Measurements from ENCODE around the gene POMC.

DNA sequence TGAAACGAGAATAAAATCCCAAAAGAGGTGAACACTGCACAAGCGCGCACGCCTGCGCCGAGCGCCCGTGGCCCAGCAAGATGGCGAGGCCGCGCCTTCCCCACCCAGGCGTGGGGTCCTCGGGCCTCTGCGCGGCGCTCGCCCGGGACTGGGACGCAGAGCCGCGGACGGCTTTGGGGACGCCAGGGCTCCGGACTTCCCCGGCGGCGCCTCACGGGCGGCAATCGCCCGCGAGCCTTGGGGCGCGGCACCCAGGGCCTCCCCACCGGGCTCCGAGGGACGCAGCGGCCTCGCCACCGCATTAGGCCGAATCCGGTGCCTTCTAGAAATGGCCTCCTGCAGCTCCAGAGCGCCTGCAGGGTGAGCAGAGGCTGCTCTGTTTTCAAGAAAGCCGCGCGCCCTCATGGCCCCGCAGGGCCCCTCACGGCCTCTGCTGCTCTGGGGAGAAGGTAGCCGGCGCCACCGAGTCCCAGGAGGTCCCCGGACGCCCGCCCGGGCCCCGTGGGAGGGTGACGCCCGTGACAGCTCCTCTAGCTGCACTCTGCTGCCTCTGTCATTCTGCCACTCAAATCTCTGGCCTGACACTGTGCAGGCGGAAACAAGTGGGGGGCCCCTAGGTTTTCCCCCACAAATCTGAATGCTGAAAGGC, 35.9 kb upstream of the POMC start:
- no peak for TF ChIP-seq POLR2A (IDR thresholded peaks at IDR 0.05)
- TF ChIP-seq, protein P1, sequence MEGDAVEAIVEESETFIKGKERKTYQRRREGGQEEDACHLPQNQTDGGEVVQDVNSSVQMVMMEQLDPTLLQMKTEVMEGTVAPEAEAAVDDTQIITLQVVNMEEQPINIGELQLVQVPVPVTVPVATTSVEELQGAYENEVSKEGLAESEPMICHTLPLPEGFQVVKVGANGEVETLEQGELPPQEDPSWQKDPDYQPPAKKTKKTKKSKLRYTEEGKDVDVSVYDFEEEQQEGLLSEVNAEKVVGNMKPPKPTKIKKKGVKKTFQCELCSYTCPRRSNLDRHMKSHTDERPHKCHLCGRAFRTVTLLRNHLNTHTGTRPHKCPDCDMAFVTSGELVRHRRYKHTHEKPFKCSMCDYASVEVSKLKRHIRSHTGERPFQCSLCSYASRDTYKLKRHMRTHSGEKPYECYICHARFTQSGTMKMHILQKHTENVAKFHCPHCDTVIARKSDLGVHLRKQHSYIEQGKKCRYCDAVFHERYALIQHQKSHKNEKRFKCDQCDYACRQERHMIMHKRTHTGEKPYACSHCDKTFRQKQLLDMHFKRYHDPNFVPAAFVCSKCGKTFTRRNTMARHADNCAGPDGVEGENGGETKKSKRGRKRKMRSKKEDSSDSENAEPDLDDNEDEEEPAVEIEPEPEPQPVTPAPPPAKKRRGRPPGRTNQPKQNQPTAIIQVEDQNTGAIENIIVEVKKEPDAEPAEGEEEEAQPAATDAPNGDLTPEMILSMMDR (IDR thresholded peaks at IDR 0.05): no peak
